DMS79 (cell line): ENCODE results near the gene MMP17.
"Not testable (repeated sequence)": the region's sequence is repeated elsewhere in the genome, so short reads cannot be mapped to it uniquely, and the experiment has no call there.

Experiments used
- DNase-seq: peaks from one replicate; lab custom pipeline; 2025; lab: John Stamatoyannopoulos, UW

MMP17 gene

DNA sequence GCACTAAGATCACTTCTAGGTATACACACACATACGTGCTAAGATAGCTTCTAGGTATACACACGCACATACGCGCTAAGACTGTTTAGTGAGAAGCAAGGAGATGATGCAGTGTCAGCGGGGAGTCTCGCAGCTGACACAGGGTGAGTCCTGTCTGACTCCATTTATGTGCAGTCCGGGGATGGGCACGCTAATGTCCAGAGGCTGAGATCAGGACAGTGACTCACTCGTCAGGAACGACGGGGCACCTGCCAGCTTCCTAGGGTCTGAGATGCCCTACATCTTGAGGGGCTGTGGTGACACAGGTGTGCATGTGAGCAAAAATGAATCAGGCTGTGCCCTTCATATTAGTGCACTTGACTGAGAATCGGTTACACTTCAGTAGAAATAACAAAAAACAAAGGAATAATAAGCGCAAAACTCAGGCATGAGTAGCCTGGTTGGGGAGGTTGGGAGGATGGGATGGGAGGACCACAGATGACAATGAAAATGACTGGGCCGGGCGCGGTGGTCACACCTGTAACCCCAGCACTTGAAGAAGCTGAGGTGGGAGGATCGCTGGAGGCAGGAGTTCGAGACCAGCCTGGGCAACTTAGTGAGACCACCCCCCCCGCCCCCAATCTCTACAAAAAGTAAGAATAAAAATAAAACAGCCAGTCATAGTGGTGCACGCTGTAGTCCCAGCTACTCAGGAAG, 37.1 kb downstream of the MMP17 start:
- DNase-seq: peak; percentile 10

DNA sequence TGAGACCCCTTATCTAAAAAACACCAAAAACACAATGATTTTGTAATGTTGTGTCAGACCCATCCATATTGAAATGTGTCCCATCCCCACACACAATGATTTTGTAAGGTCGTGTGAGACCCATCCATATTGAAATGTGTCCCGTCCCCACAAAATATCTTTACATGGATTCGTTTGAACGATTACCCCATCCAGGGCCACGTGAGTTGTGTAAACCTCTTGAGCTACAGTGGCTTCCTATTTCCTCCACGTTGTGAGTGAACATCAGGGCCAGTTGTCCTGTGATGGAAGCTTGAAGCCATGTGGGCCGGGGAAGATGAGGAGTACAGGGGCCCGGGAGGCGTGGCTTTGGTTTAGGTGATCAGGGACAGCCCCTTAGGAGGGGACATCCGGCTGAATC, 39.3 kb downstream of the MMP17 start:
- no peak for DNase-seq

DNA sequence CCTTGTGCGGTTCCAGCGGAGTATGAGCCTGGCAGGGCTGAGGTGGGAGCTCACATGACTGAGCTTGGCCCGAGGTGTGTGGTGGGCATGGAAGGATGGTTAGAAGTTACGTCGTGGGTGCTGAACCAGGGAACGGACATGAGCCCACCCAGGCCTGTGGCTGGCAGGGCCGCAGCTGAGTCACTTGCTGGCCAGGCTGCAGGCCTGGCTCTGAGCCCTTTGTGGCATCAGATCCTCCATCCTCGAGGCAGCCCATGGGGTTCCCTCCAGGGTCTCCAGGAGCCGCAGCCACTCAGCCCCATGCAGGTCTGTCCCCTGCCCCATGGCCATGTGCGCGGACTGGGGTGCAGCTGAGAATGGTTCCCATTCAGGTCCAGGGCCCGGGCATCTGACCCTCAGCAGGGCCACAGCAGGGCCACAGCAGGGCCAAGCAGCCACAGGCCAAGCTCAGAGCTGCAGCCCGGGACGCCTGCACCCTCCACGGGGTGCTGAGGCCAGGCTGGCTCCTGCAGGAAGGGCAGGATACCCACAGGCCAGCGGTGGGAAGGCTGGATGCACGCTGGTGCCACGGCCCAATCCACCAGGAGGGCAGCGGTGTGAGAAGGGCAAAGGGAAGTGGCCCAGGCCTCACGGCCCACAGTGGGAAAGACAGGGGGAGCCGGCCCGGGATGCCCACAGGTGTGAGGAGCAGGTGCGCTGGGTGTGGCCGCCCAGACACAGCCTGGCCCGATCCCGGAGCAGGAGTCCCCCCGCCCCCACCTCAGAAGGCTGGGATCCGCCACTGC, 39.9 kb downstream of the MMP17 start:
- DNase-seq: no peak

DNA sequence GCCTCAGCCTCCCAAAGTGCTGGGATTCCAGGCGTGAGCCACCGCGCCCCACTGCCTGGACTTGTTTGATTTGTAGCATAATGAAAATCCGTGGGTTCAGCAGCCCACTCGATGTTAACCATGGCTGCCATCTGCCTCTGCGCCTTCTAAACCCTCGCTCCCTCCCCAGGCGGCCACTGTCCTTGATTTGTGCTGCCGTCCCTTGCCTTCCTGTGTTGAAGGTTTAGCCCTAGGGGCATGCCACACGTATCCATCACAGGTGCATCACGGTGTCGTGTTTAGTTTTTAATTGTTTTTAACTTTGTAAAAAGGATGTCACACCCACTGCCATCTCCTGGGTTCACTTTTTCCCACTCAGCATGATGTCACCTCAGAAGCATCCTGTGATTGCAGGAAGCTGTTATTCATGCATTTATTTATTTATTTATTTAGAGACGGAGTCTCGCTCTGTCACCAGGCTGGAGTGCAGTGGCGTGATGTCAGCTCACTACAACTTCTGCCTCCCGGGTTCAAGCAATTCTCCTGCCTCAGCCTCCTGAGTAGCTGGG, 41.8 kb downstream of the MMP17 start:
- DNase-seq: no peak

DNA sequence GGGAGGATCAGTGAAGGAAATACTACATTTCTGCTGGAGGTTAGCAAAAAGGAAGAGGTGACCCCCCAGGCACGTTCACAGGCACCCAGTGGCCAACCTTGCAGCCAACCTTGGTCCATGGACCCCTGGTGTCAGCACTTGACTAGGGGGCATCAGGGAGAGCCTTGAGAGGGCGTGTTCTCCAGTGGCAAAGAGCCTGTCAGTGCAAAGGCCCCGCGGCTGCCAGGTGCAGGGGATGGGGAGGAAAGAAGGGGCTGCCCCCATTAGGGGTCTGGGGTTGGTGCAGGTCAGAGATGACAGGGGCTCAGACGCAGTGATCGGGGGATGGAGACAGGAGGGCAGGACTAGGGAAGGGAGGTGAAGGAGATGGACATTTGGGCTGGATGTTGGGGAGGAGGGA, 43.5 kb downstream of the MMP17 start:
- DNase-seq: no peak

DNA sequence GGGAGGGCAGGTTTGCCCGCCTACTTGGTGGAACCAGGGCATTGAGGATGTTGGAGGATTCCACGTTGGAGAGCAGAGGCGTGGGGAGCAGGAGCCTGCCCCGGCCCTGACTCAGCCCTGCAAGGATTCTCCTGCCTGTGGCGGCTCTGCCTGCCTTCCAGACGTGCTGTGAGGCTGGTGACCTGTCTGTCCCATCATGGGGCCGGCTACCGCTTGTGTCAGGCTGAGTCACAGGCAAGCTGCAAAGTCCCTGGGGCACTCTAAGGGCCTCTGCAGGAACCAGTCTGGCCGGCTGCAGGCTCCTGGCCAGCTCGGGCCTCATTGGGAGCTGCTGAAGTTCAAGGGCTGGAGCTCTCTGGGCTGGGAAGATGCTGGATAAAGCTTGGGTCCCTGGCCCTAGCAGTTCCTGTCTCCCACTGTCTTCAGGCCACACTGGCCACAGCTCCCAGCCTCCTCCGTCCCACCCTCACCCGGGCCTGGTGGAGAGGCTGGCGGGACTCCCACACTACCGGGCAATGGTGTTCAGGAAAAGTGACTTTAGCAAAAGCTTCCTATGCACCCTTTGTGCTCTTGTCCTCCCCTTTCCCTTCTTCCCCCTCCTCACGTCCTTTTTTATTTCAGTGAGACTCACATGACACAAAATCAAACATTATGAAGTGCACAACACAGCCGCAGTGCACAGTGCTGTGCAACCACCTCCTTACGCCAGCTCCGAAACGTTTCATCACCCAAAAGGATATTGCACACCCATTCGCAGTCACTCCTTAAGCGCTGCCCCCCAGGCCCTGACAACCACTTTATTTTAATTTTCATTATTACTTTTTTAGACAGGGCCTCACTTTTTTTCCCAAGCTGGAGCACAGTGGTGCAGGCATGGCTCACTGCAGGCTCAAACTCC, 44.2 kb downstream of the MMP17 start:
- DNase-seq: no peak

DNA sequence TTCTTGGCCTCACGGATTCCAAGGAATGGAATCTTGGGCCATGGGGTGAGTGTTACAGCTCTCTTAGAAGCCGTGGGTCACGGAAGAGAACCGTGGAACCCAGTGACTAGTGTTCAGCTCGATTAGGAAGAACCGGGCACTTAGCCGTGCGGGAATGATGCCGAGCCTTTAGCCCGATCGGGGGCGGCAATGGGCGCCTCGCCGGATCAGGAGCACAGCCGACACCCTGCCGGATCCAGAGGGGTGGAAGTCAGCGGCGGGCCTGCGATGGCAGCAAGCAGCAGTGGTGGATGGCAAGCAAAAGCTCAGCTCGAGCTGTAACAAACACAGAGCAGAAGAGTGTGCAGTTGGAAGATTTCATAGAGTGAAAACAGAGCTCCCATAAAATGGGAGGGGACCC, 45.1 kb downstream of the MMP17 start:
- no peak for DNase-seq

DNA sequence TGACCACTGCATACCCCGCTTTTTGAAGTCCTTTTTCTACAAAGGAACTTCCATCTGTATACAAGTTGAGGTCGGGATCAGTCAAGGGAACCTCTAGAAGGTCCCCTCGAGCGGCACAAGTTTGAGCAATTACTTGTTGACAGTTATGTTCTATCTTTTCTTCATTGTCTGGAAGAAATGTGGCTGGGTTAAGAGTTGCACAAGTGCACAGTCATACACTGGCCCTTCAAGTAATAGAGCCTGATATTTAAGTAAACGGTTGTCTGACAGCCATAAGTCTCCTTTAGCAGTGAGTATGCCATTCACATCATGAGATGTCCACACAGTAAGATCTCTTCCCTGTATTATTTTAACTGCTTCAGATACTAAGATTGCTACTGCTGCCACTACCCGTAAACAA, 46.8 kb downstream of the MMP17 start:
- DNase-seq: not testable (repeated sequence)

DNA sequence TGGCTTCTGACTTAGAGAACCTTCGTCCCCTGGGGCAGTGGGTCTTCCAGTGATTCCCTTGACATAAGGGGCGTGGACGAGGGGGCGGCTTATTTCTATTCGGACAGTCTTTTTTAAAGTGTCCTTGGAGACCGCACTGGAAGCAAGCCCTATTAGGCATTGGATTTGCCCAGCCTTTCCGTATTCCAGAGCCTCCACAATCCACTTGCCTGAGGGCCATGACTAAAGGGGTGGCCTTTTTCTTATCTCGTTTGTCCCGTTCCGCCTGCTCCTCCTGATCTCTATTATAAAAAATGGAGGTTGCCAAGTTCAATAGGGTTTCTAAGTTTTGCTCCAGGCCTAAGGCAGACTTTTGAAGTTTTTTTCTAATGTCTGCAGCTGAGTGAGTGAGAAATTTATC, 49.0 kb downstream of the MMP17 start:
- not testable (repeated sequence) for DNase-seq

DNA sequence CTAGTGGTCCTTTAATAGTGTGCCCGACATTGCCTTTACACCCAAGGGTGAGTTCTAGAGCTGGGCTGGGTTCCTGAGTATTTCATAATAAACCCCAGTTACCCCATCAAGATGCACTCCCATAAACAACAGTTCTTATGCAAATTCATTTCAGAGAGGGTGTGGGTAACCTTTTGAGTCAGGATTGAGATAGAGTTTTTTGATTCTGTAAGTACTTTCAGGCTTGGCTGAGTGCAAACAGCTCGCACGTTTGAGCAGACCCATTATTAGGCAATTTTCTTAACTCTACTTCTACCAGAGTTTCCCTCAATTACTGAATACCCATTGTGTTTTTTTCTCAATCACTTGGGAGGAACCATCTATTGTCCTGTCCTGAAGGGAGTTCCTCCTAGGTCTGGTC, 50.2 kb downstream of the MMP17 start:
- DNase-seq: not testable (repeated sequence)

DNA sequence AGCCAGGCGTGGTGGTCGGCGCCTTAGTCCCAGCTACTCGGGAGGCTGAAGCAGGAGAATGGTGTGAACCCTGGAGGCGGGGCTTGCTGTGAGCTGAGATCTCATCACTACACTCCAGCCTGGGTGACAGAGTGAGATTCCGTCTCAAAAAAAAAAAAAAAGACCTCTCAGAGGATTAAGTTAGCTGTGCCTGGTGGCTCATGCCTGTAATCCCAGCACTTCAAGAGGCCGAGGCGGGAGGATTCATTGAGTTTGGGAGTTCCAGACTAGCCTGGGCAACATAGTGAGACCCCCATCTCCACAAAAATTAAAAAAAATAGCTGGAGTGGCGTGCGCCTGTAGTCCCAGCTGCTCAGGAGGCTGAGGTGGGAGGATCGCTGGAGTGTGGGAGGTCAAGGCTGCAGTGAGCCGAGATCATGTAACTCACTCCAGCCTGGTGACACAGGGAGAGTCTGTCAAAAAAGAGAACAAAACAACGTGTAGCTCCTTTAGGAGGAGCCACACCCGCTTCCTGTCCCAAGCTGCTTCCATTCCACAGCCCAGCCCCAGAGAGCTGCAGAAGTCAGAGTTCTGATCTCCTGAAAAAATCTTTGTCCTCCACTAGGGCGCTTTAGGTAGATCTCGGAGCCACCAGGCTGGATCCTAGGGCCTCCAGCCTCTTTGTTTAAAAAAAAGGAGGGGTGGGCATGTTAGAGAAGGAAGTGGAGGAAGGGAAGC, 54.8 kb downstream of the MMP17 start:
- DNase-seq: no peak

DNA sequence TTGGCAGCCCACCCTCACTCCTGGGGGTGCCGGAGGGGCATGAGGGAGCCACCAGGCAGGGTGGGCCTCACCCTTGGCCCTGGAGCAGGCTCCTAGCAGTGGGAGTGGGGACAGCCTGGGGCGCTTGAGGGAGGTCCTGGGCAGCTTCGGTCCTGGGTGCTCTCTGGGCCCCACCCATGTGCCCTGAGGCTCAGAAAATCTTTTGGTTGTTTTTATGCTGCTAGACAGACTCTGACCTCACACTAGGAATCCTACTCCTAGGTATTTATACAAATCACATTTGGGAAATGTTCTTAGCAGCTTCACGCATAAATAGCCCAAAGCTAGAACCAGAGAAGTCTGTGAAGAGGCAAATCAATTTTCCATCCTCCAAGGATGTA, 55.3 kb downstream of the MMP17 start:
- DNase-seq: no peak

DNA sequence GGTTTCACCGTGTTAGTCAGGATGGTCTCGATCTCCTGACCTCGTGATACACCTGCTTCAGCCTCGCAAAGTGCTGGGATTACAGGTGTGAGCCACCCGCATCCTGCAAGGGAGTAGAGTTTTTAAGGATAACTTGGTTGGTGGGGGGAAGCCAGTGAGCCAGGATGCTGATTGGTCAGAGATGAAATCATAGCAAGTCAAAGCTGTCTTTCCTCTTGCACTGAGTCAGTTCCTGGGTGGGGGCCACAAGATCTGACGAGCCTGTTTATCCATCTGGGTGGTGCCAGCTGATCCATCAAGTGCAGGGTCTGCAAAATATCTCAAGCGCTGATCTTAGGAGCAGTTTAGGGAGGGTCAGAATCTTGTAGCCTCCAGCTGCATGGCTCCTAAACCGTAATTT, 56.9 kb downstream of the MMP17 start:
- not testable (repeated sequence) for DNase-seq

DNA sequence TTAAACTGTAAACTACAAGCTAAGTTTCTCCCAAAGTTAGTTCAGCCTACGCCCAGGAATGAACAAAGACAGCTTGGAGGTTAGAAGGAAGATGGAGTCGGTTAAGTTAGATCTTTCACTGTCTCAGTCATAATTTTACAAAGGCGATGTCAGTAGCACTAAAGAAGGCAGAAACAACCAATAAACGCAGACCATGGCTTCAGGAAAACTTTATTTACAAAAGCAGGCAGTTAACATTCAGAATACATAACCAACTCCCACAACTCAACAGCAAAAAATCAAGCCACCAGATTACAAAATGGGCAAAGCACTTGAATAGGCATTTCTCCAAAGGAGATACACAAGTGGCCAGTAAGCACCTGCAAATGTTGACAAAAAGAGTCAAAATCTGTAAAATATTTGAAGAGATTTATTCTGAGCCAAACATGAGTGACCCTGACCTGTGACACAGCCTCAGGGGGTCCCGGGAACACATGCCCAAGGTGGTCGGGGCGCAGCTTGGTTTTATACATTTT, 57.4 kb downstream of the MMP17 start:
- no peak for DNase-seq

DNA sequence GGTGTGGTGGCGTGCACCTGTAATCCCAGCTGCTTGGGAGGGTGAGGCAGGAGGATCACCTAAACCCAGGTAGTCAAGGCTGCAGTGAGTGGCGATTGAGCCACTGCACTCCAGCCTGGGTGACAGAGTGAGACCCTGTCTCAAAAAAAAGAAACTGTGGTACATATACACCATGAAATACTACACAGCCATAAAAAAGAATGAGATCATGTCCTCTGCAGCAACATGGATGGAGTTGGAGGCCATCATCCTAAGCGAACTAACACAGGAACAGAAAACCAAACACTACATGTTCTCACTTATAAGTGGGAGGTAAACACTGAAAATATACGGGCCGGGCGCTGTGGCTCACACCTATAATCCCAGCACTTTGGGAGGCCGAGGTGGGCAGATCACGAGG, 63.5 kb downstream of the MMP17 start:
- not testable (repeated sequence) for DNase-seq

DNA sequence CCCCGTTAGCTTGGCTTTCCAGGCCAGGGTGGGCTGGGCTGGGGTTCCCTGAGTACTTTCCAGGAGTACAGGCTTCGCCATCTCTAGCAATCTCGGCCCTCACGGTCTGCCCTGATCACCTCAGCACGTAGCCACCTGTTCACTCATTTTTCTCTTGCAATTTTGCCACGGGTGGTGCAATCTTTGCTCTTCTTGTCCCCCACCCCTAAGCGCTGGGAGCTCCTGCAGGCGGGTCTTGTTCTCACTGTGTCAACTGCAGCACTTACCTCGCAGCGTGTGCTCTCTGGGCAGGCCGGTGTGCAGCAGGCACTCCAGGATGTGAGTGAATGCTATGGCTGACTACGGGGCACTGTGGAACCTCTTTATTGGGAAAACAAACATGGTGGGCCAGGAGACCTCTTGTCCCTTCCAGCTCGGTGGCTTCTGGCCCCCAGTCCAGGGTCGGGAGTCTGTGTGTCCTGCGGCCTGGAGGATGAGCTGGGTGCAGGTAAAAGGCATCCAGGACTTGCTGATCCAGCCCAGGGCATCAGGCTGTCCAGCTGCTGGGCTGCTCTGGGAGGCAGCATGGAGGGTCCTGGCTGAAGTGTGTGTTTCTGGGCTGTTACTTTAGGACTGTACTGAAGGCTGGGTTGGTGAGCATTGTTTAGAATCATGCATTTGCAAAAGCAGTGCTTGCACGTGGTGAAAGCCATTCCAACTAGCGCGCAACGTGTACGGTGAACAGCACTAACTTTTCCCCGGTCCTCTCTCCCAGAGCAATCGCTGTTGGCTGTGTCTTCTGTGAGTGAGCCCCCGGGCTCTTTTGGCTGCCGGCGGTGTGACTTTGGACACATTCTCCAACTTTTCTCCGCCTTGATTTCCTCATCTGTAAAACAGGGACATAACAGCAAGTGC, 64.8 kb downstream of the MMP17 start:
- no peak for DNase-seq

DNA sequence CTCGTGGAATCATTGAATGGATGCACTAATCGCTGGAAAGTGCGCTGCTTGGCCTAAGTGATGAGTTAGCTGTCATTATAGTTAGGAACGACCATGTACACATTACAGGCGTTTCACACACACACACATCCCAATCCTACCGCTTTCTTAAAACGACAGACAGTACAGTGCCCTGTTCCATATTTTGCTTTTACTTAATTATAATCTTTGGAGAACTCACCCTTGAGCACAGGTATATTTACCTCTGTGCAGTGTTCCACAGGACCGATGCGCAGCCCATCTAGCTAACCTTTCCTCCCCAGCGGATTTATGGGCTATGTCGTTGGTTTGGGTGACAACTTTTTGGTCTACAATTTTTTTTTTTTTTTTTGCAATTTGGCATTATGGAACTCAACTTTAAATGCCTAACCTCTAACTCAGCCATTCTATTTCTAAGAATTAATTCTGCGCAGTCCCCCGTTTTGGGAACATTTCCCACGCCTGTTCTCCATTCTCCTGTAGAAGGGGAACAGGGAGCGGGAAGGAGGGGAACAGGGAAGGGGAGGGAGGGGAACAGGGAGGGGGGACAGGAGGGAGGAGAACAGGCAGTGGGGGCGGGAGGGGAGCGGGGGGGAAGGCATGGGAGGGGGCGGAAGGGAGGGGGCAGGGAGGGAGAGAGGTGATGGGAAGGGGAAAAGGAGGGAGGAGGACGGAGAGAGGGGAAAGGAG, 65.6 kb downstream of the MMP17 start:
- no peak for DNase-seq

DNA sequence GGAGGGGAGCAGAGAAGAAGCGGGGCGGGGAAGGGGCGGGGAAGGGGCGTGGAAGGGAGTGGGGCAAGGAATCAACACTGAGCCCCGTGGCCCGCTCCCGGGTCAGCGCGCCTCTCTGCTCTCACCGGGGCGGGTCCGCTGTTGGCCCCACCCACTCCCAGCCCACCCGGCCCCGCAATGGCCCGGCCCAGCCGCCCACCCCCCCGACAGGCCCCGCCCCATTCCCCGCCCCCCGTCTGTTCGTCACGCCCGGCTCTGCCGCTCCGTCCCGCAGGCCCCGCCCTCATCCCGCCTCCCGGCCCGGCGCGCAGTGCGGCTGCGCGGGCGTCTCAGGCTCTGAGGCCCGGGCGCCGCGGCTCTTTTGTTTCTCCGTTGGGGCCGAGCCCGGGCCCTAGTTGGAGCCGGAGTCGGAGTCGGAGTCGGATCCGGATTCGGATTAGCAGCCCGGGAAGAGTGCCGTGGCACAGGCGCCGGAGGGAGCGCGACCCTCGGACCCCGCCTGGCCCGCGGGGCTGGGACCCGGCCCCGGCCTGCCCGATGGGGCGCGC, 66.2 kb downstream of the MMP17 start, which contains the start of gene ULK1:
TSS of gene ULK1 (plus strand) at position 310 of the 548 bp plus-strand sequence. CDS start 380 bp downstream, outside the sequence.
- DNase-seq: peak; percentile 53

DNA sequence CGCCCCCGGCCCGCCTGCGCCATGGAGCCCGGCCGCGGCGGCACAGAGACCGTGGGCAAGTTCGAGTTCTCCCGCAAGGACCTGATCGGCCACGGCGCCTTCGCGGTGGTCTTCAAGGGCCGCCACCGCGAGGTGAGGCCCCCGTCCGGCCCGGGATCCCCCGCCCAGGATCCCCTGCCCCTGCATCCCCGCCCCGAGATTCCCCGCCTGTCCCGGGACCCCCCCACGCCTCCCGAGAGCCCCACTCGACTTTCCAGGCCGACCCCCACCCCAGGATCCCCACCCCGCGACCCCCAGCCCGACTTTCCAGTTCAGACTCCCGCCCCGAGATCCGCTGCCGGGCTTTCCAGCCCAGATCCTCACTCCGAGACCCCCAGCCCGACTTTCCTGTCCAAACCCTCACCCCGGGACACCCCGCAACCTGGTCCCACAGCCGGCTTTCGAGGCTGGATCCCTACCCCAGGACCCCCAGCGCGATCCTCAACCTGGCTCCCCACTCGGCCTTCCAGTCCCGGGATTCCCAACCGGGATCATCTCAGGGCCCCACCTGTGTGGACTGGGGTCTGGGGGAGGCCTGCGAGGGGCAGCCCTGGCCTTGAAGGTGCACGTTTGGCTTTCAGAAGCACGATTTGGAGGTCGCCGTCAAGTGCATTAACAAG, 66.9 kb downstream of the MMP17 start:
- no peak for DNase-seq
